Prostate gland (tissue), 2 donors: ENCODE data around the gene MEAK7.

Experiments
- POLR2A ChIP-seq: fragments of 450-650 bp; IDR thresholded peaks from one replicate; pipeline ENCODE4 v1.6.1; 2016; ENCODE audit warnings: antibody characterized with exemption, mild to moderate bottlenecking
- POLR2AphosphoS5 ChIP-seq: sonication (generic); formaldehyde crosslinking; IDR thresholded peaks from one replicate; pipeline ENCODE4 v1.6.1; 2017; ENCODE audit warnings: antibody characterized with exemption
- TF ChIP-seq, protein P1 (sequence below), 4 experiments: fragments of 200-600 bp in 2 of 4; fragments of 450-650 bp in 2 of 4; sonication (generic) in 2 of 4; IDR thresholded peaks; 1 replicate in 3 of 4; 2 replicates in 1 of 4; pipeline ENCODE4 v1.5.1; 2016 to 2019; ENCODE audit warnings: antibody characterized with exemption in 4 of 4, mild to moderate bottlenecking in 2 of 4, moderate library complexity in 2 of 4

DNA sequence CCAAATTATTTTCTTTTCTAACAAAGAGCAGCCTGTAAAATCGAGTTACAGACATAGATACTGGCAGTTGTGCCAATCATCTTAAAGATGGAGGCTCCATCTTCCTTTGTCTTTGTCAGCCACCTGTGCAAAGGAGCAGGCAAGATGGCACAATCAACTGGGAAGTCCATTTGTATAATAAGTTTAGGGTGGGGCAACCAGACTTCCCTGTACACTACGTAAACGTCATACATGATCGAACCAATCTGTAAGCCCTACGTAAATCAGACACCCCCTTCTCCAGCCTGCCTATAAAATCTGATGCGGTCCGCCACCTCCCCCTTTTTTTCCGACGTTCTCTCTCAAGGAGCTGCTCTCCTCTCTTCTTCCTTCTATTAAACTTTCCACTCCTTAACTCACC is 31.4 kb upstream of the MEAK7 start:
- TF ChIP-seq, protein P1, sequence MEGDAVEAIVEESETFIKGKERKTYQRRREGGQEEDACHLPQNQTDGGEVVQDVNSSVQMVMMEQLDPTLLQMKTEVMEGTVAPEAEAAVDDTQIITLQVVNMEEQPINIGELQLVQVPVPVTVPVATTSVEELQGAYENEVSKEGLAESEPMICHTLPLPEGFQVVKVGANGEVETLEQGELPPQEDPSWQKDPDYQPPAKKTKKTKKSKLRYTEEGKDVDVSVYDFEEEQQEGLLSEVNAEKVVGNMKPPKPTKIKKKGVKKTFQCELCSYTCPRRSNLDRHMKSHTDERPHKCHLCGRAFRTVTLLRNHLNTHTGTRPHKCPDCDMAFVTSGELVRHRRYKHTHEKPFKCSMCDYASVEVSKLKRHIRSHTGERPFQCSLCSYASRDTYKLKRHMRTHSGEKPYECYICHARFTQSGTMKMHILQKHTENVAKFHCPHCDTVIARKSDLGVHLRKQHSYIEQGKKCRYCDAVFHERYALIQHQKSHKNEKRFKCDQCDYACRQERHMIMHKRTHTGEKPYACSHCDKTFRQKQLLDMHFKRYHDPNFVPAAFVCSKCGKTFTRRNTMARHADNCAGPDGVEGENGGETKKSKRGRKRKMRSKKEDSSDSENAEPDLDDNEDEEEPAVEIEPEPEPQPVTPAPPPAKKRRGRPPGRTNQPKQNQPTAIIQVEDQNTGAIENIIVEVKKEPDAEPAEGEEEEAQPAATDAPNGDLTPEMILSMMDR (IDR thresholded peaks at IDR 0.05) = no peak
- no peak for TF ChIP-seq POLR2A
- no peak for TF ChIP-seq POLR2AphosphoS5
